GM12864 (cell line): Measurements from ENCODE around the gene VAT1.

Experiments
- DNase-seq: peaks from one replicate; pipeline ENCODE4 v3.0.0-alpha.2; 2011; ENCODE audit warnings: low read depth
- H3K4me3 ChIP-seq: 2 replicates; pipeline ENCODE4 v1.5.1; 2011; ENCODE audit warnings: mild to moderate bottlenecking, low read depth, low read length, control low read depth
- TF ChIP-seq, protein P1 (sequence below): IDR thresholded peaks from 2 replicates; pipeline ENCODE4 v1.5.1; 2011; ENCODE audit warnings: low read depth, mild to moderate bottlenecking, moderate library complexity, low read length, control low read depth, inconsistent platforms; ENCODE audit errors: missing control alignments

Gene VAT1

DNA sequence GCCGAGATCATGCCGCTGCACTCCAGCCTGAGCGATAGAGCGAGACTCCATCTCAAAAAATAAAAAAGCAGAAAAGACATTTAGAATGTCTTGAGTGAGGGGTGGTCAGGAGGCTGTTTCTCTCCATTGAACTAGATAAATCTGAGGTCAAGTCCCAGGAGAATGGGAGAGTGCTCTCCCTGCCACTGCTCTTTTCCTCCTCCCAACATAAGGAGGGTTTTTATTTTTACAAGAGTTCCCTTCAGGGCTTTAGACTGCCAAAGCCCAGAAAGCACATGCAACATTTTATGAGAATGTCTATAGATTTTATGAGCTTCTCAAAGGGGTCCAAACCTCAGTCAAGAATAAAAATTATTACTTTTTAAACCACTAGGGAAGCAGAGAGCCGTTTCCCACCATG lies 4.4 kb upstream of the VAT1 start:
- TF ChIP-seq, protein P1, sequence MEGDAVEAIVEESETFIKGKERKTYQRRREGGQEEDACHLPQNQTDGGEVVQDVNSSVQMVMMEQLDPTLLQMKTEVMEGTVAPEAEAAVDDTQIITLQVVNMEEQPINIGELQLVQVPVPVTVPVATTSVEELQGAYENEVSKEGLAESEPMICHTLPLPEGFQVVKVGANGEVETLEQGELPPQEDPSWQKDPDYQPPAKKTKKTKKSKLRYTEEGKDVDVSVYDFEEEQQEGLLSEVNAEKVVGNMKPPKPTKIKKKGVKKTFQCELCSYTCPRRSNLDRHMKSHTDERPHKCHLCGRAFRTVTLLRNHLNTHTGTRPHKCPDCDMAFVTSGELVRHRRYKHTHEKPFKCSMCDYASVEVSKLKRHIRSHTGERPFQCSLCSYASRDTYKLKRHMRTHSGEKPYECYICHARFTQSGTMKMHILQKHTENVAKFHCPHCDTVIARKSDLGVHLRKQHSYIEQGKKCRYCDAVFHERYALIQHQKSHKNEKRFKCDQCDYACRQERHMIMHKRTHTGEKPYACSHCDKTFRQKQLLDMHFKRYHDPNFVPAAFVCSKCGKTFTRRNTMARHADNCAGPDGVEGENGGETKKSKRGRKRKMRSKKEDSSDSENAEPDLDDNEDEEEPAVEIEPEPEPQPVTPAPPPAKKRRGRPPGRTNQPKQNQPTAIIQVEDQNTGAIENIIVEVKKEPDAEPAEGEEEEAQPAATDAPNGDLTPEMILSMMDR = no peak
- DNase-seq = no peak
- no peak overlapping the region for H3K4me3 ChIP-seq

DNA sequence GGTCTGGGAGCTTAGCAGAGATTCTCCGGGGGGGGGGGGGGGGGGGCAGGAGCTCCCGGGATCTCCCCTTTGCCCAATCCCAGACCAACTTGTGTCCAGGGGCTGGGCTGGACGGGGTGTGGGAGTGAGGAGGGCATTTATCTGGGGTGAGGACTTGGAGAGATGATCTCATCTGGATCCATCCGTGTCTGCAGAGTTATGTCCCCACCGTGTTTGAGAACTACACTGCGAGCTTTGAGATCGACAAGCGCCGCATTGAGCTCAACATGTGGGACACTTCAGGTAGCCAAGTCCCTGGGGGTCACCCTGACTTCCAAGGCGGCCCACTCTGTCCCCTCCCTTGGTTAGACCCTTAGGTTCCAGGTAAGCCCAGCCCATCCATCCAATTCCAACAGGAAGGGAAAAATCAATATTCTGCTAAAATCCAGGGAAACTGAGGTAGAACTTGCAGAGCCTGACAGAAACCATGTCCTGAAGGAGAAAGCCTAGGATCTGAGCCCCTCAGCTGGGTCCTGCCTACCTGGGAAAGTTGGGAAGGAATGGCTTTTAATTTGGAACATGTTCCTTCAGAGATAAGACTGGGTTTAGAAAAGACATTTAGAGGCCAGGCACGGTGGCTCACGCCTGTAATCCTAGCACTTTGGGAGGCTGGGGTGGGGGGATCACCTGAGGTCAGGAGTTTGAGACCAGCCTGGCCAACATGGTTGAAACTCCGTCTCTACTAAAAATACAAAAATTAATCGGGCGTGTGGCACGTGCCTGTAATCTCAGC lies 3.8 kb upstream of the VAT1 start:
- TF ChIP-seq, protein P1 = no peak
- no peak for DNase-seq
- no peak overlapping the region for H3K4me3 ChIP-seq

DNA sequence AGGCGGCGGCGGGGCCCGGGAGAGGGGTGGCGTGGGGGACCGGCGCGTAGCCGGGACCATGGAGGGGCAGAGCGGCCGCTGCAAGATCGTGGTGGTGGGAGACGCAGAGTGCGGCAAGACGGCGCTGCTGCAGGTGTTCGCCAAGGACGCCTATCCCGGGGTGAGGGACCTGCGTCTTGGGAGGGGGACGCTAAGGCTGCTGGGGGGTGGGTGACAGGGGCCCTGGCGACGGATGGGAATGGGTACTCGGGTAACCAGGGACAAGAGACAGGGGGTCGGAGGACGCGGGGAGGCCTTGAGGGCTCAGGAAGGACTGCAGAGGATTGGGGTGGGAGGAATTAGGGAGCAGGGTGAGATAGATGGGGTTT lies 3.1 kb upstream of the VAT1 start:
- H3K4me3 ChIP-seq = no peak overlapping the region
- DNase-seq = no peak
- TF ChIP-seq, protein P1 = no peak

DNA sequence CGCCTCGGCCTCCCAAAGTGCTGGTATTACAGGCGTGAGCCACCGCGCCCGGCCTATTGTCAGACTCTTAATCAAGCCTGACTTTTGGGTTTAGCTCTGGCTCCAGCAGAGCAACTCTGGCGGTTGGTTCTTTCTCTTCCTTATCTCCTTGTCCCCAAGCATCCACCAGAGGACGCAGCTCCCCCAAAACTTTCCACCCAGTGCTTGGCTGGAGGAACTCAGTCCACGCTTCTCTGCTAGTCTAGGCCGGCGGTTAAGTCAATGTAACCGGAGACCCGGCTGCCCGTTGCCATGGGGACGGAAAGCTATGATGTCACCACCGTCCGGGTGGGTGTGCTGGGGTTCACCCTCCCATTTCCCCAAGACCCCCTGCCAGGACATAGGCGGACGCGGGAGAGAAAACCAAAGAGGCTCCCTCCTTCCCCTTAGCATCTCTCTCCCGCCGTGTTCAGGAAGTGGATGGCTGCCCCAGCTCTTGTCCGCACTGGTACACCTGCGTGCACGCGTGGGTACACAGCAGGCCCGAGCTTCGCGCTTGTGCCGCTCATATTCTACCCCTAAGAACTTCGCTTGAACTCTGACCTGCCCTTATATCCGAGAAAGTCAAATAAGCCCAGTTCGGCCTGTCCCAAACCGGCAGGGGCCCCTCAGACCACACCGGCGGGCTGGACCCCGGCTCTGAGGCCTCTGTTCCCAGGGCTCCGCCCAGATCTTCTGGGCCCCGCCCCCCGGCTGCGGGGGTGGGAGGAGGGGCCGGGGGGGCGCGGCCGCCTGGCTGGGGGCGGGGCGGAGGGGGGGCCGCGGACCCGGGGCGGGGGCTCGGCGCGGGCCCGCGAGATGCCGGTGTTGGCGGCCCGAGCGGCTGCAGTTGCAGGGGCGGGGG lies 2.5 kb upstream of the VAT1 start, which contains the start of gene RND2:
TSS of gene RND2 (plus strand) at position 825 of the 883 bp plus-strand sequence. CDS start 117 bp downstream, outside the sequence.
- peak within 1 kb of the TSS; percentile 58 for H3K4me3 ChIP-seq
- TF ChIP-seq, protein P1 = peak; percentile 76
- DNase-seq = peak; percentile 55

DNA sequence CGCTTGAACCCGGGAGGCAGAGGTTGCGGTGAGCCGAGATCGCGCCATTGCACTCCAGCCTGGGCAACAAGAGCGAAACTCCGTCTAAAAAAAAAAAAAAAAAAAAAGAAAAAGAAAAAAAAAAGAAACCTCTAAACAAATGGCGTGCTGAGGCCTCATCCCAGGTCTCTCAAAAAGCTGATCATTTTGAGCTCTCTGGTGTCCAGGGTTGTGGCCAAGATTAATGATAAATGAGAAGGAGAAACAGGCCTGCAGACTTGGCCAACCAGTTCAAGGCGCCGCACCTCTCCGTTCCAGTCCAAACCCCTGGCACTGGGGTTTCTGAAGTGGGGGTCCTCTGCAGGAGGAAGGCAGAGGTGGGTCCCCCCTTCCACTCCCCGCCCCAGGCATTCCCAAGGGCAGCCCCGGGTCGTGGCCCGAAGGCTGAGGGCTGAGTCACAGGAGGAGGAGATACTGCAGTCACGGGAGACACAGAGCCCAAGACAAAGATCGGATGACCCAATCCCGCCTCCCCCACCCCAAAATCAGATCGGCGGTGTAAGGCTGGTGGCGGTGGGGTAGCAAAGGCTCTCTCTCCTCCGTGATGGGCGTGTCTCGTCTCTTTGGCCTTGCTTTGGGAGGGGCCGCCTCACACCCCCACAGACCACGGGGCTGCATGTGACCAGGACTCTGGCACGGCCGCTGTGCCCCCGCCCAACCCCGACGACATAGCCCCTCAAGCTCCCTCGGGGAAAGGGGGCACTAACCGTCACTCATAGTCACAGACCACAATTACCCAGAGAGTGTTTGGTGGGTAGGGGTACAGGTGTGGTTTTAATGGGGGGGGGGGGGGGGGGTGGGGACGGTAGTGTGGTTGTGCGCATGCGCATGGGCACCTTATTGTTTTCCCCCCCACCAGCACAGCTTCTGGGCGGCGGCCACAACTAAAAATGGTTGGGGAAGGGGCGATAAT lies 1.1 kb downstream of the VAT1 start:
- peak overlapping the region; percentile 82 for H3K4me3 ChIP-seq
- DNase-seq = no peak
- TF ChIP-seq, protein P1 = no peak

DNA sequence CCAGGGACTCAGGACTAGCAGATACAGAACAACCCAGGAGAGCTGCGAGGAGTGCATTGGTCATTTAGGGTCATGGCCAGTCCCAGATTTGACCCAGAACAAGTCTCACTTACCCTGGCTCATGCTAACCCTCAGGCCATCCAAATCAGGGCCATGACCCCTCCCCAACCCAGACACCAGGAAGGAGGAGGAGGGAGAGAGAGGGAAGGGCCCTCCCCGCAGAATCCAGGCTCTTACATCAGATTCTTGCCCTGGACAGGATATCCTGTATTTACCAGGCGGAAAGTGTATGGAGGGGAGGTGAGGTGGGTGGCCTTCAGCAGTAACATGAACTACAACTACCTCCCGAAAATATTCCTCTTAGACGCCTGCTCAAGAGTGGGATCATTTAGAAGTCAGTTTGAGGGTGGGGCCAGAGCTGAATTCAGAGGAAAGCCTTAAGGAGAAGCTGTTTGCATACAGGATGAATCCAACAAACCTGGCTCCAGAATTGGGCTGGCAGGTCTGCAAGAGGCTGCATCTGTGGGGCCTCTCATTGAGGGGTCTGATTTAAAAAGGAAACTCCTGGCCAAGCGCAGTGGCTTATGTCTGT lies 2.1 kb downstream of the VAT1 start:
- TF ChIP-seq, protein P1 = no peak
- H3K4me3 ChIP-seq = no peak overlapping the region
- DNase-seq = no peak
